Gastrocnemius medialis (tissue), 4 donors: Measurements from ENCODE around the gene IRF2BP2.

Source experiments
- POLR2A ChIP-seq, 2 donors: fragments of 450-650 bp; IDR thresholded peaks; one replicate each; pipeline ENCODE4 v1.6.1; 2017; ENCODE audit warnings: antibody characterized with exemption in 2 of 2, mild to moderate bottlenecking in 2 of 2, moderate library complexity in 2 of 2
- TF ChIP-seq, protein P1 (sequence below), 5 experiments: fragments of 450-650 bp in 3 of 5; fragments of 200-600 bp in 2 of 5; sonication (generic) in 2 of 5; IDR thresholded peaks in 4 of 5; conservative IDR thresholded peaks in 1 of 5; 1 replicate in 4 of 5; 2 replicates in 1 of 5; pipeline ENCODE4 v1.5.1; 2016 to 2019; ENCODE audit warnings: antibody characterized with exemption in 5 of 5, mild to moderate bottlenecking in 3 of 5, moderate library complexity in 3 of 5

DNA sequence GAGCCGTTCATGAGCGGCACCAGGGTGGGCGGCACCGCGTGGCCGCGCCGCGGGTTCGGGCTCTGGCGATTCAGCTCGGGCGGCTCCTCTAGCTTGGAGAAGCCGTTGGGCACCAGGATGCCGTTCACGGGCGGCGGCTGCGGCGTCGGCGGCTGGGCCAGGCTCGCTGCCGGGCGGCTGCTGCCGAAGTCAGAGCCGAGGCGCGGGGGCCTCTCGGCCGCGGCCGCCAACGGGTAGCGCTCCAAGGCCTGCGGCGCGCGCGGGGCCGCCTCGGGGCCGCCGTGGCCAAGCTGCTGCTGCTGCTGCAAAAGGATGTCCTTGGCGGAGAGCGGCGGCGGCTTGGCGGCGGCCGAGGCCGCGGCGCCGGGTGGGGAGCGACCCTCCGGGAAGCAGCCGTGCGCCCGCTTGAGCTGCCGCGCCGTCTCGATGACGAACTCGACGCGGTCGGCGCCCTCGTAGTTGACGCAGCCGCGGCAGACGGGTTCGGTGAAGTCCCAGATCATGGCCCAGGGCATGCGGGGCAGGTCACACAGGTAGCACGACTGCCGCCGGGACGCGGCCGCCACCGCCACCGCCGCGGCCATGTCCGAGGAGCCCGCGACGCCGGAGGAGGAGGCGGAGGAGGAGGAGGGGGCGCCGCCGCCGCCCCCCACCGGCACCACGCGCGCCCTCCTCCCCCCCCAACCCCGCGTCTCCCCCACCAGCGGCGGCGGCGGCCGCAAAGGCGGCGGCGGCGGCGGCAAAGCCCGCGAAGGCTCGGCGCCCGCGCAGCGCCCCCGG is 877 bp downstream of the IRF2BP2 start:
- TF ChIP-seq, protein P1, sequence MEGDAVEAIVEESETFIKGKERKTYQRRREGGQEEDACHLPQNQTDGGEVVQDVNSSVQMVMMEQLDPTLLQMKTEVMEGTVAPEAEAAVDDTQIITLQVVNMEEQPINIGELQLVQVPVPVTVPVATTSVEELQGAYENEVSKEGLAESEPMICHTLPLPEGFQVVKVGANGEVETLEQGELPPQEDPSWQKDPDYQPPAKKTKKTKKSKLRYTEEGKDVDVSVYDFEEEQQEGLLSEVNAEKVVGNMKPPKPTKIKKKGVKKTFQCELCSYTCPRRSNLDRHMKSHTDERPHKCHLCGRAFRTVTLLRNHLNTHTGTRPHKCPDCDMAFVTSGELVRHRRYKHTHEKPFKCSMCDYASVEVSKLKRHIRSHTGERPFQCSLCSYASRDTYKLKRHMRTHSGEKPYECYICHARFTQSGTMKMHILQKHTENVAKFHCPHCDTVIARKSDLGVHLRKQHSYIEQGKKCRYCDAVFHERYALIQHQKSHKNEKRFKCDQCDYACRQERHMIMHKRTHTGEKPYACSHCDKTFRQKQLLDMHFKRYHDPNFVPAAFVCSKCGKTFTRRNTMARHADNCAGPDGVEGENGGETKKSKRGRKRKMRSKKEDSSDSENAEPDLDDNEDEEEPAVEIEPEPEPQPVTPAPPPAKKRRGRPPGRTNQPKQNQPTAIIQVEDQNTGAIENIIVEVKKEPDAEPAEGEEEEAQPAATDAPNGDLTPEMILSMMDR (IDR thresholded peaks at IDR 0.05 in 4 of 5, conservative IDR thresholded peaks at IDR 0.05 in 1 of 5), result no peak
- TF ChIP-seq POLR2A (IDR thresholded peaks at IDR 0.05), result peak in 1 of 2 donors; percentile 68
